Brain pericyte (primary cell): ENCODE data around the gene FAM20C.

Source experiments
- DNase-seq: peaks from one replicate; pipeline ENCODE4 v3.0.0-alpha.2; 2012; ENCODE audit warnings: low read depth, low spot score

Gene FAM20C

DNA sequence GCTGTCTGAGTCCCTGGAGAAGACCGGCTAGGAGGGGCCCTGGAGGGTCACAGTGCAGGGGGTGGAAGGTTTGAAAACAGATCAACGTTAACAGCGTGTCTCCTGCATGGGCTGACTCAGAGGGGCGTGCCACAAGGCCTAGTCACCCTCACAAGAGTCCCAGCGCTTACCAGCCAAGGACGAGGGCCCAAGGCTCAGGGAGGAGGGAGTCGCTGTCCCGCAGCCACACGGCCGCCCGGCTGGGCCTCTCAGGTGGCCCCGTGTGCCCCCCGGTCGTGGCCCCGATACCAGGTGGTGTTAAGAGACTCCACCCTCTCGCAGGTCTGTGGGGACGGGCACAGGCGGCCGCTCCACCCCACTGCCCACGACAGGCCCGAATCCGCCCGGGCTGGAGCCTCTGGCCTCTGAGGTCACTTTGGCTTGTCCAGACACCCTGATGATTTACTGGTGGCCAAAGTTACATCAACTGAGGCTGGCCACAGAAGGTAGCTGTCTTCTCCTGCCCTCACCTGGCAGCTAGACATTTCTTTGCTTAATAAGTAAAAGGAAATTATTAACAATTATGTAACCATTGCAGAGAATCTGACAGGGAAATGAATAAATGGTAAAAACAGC, 34.0 kb downstream of the FAM20C start:
- DNase-seq, result no peak

DNA sequence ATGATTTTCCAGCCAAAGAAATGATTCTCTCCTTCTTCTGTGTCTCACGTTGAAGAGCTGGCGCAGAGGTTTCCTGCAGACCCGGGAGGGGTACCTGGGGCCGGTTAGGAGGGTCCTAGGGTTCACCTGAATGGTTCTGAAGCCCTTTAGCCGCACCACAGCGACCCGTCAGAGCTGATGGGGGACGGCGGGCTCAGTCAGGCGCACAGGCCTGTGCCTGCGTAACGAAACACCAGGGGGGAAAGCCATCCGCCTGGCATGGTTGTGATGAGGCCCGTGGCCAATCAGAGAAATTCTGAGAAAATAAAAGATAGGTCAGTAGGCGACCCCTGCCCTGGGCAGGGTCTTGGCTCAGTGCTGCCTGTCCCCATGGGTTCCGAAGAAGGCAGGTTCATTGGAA, 35.6 kb downstream of the FAM20C start:
- no peak for DNase-seq

DNA sequence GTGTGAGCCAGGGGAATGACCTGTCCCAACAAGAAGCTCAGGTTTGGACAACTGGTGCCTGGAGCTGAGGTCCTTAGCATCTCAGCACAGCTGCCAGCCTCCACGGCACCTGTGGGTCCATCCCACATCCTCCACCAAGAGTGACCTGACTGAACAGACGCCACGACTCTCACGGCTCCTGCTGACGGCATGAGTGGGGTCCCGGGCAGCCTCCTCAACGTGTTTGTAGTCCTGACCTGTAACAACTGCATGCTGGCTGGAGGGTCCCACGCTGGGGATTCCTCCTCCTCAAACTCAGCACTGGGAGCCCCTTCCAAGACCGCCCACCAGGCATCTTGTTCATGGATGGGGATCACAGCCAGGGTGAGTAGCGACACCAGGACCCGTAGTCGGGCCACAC, 36.2 kb downstream of the FAM20C start:
- DNase-seq, result no peak

- peak; percentile 77 for DNase-seq
Observed at GRCh38 chr7:229184-229964, 37.0 kb downstream of the FAM20C start.

- no peak for DNase-seq
Observed at GRCh38 chr7:230274-230673, 37.9 kb downstream of the FAM20C start.

DNA sequence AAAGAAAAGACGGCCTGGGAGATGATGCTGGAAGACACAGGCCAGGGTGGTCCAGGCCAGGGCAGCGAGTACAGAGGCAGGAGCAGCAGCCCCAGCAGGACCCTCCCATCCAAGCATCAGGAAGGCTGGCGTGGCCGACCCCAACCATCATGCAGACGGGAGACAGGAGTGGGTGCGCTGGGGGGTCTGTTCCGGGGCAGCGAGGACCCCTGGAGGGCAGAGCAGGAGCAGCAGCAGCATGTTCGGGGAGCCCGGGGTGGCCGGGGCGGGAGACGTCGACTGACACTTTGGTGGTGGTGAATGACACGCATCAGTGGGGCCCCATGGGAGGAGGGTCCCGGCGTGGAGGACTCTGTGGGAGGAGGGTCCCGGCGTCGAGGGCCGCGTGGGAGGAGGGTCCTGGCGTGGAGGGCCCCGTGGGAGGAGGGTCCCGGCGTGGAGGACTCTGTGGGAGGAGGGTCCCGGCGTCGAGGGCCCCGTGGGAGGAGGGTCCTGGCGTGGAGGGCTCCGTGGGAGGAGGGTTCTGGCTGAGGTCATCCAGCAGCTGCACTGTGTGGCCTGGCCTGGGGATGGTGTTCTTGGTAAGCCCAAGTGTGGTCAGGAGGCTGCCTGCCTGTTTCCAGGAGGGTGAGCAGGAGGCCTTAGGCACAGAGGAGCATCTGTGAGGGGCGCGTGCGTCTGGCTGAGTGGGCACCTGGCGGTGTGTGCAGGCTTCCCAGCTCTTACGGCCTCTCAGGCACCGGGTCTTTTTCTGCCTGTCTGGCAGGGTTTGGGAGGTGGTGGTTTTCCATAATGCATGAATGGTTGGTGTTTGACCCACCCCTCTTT, 38.9 kb downstream of the FAM20C start:
- no peak for DNase-seq

DNA sequence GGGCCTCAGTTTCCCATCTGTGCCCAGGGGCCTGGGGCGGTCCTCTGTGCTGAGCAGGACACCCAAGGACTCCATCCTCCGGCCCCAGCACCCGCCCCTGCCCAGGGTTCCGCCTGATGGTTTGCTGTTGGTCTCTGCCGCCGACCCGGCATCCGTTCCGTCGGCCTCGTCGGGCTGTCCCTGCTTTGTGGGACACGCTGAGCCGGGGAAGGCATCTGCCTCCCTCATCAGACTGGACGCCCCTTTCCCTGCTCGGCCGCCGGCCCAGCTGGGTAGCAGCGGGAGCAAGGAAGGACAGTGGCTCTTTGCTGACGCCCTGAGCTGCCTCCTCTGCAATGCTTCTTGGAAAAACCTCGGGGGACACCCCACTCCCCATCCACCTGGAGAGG, 39.5 kb downstream of the FAM20C start:
- no peak for DNase-seq

- DNase-seq, result peak; percentile 58
Observed at GRCh38 chr7:232410-233248, 40.3 kb downstream of the FAM20C start.

- no peak for DNase-seq
Observed at GRCh38 chr7:233249-234035, 41.1 kb downstream of the FAM20C start.

DNA sequence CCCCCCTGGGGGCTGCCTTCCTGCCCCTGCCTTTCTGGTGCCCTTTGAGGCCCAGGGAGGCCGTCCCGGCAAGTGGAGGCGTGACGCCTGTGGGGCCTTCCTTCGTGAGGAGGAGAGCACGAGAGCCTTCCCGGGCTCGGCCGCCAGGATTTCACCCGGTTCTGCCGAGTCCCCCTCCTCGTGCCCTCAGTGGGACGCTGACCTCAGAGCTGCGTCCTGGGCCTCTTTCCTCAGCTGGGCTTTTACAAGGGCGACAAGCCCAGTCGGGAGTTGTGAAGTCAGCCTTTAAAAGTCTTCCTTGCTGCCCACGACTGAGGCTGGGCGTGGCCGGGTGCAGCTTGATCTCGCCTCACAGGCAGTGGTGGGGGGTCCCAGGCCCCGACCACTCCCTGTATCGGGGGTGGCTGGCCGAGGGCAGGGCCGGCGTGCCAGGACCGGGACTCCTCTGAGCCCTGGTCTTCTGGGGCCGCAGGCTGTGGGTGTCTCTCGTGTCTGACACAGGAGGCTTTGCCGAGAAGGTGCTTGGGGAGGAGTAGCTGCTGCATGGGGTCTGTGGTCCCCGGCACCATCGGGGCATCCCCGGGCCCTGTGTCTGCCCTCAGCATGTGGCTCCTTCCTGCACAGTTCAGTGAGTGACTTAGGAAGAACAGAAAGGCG, 41.8 kb downstream of the FAM20C start:
- DNase-seq, result peak; percentile 55

DNA sequence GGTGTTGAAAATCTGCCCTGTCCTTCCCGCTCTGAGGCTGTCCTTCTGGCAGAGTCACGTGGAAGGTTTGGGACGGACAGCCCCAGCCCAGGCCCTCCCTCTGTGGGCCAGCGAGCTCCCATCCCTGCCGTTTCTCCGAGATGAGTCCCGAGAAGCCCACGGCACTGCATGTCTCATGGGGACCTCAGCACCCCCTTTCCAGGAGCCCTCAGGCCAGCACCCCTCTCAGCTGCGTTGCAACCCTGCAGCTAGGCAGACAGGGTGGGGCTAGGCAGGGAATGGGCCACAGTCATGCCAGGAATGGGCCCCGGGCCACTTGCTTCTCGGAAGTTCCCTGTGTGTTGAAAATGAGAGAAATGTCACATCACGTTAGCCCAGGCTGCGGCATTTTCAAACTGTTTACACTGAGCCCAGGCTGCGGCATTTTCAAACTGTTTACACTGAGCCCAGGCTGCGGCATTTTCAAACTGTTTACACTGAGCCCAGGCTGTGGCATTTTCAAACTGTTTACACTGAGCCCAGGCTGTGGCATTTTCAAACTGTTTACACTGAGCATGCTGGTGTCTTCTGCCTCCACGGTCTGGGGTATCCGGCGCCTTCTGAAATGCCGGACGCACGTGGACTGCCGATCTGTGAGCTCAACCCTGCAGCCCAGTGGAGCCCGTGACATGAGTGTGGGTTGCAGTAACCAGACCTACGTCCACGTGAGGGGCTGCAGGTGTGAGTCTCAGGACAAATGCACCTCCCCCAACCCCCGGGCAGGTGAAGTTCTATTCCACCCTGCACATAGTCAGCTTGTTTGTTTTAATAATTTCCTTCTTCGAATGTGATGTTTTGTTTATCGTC, 42.6 kb downstream of the FAM20C start:
- DNase-seq, result no peak

DNA sequence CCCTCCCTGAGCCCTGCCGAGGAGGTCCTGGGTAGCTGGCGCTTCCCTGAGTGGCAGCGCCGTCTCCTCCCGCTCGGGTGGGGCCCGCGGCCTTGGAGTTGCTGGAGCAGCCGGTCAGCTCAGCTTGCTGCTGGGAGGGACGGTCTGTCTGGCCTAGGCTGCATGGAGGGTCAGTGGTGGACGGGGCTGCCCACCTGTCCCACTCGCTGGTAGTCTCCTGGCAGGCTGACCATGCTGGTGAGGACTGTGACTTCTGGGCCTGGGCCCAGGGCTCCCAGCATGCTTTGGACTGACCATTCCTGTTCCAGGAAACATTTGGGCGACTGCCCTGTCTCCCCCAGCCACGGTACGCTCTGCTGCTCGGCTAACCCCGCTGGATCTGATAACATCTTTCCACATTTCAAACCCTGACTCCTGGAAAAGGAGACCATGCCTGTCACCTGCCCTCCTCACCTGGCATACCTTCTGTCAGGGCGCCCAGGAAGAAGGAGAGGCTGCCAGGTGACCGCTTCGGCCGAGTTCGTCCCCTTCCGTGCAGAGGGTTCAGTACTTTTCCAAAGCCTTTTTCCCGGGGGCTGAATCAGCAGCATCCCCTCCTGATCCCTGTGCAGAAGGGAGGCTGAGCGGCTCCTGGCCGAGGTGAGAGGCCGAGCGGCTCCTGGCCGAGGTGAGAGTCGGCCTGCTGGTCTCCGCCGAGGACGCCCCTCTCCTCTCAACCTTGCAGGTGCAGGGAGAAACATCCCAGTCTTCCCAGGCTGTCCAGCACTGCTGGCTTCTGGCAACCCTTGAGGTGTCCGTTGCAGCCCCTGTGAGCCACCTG, 43.4 kb downstream of the FAM20C start:
- no peak for DNase-seq

DNA sequence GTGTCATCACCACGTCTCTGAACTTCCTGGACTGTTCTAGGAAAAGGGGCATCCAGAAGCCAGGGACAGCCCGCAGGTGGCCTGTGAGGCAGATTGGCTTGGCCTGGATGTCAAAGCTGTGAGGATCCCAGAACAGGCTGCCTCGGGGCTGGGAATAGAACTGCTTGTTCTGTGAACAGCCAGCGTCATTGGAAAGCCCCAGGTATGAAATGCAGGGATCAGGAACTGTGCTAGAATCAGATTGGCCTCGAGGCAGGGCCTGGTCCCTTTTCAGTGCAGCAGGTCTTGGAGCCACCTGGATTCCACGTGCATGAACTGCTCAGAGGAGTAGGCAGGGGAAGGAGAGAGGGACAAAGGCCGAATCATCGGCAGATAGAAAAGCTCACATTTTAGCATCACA, 44.6 kb downstream of the FAM20C start:
- DNase-seq, result no peak

DNA sequence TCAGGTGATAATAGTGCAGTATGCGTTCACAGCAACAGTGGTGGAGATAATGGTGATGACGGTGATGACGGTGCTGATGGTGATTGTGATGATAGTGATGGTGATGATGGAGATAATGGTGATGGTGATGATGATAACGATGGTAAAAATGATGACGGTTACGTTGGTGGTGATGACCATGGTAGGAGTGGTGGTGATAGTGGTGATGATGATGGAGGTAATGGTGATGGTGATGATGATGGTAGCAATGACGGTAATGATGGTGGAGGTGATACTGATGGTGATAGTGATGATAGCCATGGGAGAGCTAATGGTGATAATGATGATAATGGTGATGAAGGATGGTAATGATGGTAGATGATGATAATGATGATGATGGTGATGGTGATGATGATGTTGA, 45.0 kb downstream of the FAM20C start:
- DNase-seq, result no peak

DNA sequence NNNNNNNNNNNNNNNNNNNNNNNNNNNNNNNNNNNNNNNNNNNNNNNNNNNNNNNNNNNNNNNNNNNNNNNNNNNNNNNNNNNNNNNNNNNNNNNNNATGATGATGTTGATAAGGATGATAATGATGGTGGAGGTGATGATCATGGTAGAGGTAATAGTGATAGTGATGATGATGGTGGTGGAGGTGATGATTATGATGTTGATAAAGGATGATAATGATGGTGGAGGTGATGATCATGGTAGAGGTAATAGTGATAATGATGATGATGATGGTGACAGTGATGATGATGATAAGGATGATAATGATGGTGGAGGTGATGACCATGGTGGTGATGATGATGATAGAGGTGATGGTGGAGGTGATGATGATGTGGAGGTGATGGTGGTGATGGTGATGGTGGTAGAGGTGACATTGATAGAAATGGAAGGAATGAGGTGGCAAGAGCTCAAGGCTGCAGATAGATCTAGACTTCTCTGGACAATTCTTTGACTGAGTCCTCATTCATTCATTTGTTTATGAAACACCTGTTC, 47.8 kb downstream of the FAM20C start:
- no peak for DNase-seq

DNA sequence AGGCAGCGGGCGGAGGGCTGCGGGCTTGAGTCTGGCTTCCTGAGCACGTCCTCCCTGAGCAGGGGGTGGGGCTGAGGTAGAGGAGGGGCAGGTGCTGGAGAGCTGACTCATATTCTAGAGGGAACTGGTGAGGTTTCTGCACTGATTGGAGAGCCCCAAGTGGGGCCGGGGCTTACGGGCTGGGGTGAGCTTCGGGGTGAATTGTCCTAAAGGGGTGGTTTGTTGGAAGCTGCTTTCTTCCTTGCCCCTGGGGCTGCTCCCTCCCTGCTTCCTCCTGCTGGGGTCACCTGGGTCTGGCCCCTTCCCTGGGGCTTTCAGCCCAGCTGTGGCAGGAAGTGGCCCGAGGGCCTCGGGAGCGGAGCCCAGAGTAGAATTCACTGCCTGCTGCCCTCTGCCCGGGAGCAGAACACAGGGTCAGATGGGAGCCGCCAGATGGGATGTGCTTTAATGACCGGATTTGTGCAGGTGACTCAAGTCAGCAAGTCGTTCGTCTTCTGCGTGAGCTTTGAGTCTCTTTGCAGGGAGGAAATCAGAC, 48.6 kb downstream of the FAM20C start:
- no peak for DNase-seq

GRCh38 chr7:241513-241912, 49.1 kb downstream of the FAM20C start:
- DNase-seq, result no peak
